Fibroblast of skin of left quadriceps (primary cell): ENCODE data around the gene PACRG.

Source experiments
- DNase-seq, 2 experiments: peaks; one replicate each; pipeline ENCODE4 v3.0.0-alpha.2; 2013; ENCODE audit warnings: low read depth in 2 of 2

Gene PACRG

DNA sequence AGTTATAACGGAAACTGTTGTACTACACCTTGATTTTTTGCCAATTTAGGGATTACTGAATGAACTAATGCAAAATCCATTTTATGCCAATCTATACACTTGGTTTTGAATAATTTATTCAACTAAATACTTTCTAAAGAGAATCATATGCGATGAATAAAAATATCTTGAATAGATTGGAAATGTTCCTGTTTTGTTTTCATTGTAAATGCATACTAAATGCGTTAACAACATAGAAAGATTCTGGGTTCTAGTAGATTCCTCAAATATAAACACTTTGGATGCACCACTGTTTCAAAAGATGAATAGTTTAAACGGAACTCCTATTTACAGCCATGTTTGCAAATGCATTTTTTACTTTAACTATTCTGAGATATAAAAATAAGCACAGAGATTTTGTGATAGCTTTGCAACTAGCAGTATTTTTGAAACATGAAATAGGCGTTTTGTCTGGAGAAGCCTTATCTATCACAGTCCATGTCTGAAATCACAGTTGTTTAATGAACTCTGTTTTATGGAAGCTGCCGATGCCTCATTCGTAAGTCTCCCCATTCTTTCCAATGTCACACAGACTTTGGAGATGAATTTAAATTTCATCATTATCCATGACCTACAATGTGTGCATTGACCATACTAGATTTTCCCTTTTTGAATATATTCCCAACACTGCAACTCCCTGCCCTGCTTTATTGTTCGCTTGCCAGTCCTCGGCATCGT lies 409.1 kb downstream of the PACRG start:
- no peak for DNase-seq

- no peak for DNase-seq
These were observed 409.7 kb downstream of the PACRG start for GRCh38 chr6:163137398-163137881.

GRCh38 chr6:163146036-163146435 lies 418.3 kb downstream of the PACRG start:
- DNase-seq = no peak

- DNase-seq = no peak
These were observed 420.2 kb downstream of the PACRG start for GRCh38 chr6:163147994-163148393.

DNA sequence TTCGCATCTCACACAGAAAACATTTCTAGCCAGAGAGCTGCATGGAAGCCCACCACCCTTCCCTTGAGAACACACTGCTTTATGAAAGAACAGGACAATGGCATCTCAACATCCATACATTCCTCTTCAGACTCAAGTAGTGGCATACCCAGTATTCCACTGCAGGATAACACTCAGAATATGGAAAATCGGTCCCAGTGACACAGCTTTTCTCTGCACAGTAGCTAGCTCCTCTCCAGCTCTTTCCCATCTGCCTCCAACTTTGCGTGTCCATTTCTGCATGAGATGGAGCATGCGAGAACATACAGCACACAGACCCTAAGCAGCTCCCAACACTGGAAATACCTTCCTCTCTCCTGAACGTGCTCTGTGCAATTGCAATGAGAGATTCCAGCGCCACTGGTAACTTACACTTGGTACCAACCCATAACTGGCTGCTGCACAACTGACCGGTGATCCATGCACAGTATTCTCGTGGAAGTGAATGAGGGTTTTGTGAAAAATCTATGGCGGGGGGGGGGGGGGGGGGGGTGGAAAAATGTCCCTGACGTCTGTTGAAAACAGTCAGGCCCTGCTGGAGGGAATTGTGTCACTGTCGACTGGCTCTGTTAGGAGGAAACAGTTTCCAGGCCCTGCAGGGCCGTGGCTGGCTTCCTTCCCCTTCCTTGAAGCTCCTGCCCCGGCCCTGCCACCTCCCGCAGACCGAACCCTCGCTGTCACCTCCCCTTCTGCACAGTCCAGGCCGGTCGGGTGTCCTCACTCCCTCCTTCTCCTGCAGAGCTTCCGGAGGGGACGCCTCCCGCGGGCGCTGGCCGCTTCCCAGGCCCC lies 420.9 kb downstream of the PACRG start:
- DNase-seq = no peak

- no peak for DNase-seq
These were observed 421.6 kb downstream of the PACRG start for GRCh38 chr6:163149279-163149848.

GRCh38 chr6:163151212-163151611 lies 423.4 kb downstream of the PACRG start:
- DNase-seq = no peak

DNA sequence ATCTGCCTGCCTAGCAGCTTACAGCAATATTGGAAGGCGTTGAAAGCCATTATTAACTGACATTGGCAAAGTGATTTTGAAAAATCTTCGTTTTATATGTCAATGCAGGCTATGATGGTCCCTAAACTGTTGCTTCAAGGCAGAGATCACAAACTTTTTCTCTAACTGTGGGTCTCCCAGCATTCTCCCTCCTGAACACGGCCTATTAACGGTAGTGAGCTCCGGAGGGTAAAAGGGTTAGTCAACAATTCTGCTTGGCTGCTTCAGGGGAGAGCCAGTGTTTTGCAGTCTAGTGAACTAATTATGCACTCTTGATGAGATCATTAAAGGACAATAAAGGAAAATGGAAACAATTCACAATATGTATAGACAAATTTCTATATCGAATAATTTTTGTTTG lies 424.9 kb downstream of the PACRG start:
- DNase-seq = no peak

GRCh38 chr6:163159110-163159509 lies 431.3 kb downstream of the PACRG start:
- no peak for DNase-seq

DNA sequence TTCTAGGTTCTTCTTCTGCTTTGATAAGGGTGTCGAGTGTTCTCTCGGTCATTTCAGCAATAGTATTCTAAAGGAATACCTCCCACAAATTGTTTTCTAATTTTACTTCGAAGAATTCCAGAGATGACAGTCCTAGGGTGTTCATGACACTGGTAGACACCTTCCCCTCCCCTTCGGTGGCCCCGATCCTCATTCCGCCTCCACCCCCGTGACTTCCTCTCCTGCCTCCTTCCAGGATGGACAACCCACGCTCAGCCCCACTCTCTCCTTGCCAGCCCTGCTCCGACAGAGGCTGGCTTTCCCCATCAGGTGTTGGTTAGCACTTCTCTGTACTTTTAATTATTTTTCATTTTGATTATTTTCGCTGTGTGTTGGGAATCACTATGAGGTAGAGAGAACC lies 431.9 kb downstream of the PACRG start:
- DNase-seq = no peak

DNA sequence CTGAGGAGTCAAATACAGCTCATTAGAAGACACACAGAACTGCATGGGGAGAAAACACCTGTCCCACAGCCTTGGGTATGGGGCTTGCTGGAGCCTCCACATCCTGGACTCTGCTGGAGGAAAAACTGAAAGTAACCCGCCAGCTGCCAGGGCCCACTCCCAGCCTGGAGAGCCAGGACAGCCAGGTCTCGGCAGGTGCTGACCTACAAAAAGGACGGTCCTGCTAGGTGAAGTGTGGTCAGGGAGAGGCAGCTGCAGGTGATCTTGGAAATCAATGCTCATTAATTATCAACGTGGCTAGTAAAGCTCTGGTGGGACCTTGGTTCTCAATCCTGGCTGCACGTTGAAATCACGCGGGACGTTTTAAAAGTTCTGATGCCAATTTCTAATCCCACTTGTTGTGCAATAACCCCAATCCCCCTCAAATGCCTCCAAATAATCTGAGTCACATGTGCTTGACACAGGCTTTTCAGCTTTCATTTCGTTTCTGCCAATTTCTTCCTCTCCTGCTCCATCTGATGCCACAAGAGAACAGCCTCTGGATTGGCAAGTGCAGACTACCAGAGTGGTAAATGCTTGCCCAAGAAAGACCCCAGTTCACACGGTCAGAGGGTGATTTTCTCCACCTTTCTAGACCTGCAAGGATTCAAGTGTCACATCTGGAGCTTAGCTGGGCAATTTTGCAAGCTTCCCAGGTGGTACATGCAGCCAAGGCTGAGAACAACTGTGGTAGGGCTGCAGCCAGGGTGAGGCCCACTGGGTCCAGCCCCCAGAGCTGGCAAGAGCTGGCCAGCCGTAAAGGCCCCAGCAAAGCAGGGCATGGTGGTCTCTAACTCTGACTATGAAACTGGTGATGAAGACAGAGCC lies 434.5 kb downstream of the PACRG start:
- DNase-seq = no peak

DNA sequence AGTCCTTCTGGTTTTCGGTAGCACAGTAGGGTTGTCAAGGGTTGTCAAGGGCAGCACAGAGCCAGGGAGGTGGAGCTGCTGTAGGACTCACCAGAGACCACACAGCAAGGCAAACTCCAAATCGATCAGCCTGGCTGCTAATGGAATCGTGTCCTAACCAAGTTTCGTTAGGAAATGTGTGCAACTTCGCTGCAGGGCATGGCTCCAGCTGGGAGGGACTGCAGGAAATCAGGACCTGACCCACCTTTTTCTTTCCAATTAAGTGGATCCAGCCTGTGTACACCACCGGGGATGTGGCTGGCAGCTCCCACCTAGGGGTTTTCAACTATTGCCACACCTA lies 435.1 kb downstream of the PACRG start:
- no peak for DNase-seq

- no peak for DNase-seq
These were observed 436.6 kb downstream of the PACRG start for GRCh38 chr6:163164175-163164900.

DNA sequence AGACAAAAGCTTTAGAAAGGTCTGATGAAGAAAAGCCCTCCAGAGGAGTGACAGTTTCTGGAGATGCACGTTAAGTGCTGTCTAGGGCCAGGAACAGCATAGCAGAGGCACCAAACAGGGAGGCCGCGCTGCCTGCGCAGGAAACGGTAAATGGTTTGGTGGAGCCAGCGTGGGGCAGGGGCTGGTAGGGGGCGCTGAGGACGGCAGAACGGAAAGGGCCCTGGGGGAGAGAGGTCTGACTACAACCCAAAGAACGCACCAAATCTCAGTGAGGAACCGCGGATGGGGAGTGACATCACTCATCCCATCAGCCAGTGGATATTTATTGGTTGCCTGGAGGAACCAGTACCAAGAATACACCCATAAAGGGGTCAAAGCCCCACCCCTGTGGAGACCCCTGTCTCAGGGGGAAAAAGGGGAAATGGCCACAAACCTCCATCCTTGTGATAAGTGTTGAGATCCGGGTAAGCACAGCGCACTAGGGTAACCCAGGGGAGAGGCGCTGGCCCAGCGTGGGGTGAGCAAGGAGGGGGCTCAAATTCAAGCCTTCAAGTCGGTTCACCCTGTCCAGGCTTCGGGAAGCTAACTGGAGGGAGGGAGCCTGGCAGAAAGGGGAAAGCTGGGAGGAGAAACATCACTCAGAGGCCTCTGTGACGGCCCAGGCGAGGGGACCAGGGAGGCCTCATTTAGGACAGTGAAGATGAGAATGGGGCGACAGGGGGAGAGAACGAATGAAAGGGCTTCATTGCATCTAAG lies 437.6 kb downstream of the PACRG start:
- DNase-seq = no peak

DNA sequence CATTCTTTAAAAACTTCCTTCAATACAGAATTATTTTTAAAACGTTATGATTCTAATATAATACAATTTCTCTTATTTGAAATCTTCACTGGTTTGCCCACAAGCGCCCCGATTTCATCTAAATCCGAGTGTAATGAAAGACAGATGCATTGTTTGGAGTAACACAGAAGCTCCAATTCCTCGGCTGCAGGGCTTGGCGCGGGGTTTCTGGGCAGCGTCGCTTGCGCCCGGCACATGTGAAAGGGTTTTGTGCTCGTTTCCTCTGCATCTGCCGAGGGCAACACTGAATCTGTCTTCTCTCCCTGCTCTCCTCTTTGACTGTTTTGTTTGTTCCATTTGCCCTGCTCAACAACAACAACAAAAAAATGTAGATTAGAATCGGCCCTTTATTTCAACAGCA lies 438.1 kb downstream of the PACRG start:
- no peak for DNase-seq

DNA sequence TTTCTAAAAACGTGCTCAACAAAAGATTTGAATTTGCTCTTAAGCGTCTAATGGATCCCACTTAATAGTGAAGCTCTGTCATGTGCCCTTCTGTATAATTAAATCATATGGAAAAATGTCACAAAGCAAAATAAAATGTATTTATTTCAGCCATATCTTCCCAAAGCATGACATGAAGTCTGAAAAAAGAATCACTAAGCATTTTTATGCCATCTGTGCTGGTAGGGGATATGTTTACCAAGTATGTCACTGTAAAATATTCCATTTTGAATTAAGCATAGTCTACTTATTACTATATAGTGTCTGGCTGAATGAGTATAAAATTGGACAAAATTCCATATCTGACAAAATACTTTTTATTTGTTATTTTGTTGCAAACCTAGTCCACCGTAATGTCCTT lies 438.7 kb downstream of the PACRG start:
- DNase-seq = no peak

- no peak for DNase-seq
These were observed 441.7 kb downstream of the PACRG start for GRCh38 chr6:163169521-163169920.

- DNase-seq = no peak
These were observed 442.6 kb downstream of the PACRG start for GRCh38 chr6:163170294-163170883.

DNA sequence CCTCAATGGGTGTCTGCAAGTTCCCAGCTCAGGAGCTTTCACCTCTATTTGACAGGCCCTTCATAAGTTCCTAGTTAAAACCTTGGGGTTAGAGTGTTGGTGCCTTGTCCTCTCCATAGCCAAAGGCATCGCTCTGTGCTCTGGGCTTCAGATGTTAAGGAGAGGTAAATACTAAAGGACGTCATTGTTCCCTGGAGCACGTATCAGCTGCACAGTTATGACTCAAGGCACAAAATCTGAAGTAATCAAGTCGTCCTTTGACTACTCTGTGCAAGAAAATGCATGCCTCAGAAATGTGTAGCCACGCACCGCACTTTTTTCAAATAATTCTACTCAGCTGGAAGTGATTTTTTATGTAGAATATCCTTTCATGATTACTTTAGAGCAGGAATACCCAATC lies 446.0 kb downstream of the PACRG start:
- no peak for DNase-seq

GRCh38 chr6:163175301-163175700 lies 447.5 kb downstream of the PACRG start:
- no peak for DNase-seq
